OCI-LY3 (cell line): ENCODE results near the gene PIGL.

Experiments
- CTCF ChIP-seq: fragments of 200-600, 300-600 bp; sonication (generic); IDR thresholded peaks from 2 replicates; pipeline ENCODE4 v1.5.1; 2014; ENCODE audit warnings: antibody characterized with exemption, low read length, low read depth
- EZH2phosphoT487 ChIP-seq: fragments of 200-600 bp; shearing (Covaris generic); IDR thresholded peaks from 2 replicates; pipeline ENCODE4 v1.6.1; 2018; ENCODE audit warnings: antibody characterized with exemption, mixed run types, low read depth

DNA sequence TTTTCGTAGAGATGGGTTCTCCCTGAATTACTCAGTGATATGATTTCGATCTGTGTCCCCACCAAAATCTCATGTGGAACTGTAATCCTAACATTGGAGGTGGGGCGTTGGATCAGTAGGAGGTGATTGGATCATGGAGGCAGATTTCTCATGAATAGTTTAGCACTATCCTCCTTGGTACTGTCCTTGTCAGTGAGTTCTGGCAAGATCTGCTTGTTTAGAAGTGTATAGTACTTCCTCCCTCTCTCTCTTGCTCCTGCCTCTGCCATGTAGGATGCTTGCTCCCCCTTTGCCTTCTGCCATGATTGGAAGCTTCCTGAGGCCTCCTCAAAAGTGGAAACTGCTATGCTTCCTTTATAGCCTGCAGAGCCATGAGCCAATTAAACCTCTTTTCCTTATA lies 22.9 kb downstream of the PIGL start:
- TF ChIP-seq CTCF (no peak), EZH2phosphoT487 (no peak)
